ENCODE data around the gene RNASEH2B.

DNA sequence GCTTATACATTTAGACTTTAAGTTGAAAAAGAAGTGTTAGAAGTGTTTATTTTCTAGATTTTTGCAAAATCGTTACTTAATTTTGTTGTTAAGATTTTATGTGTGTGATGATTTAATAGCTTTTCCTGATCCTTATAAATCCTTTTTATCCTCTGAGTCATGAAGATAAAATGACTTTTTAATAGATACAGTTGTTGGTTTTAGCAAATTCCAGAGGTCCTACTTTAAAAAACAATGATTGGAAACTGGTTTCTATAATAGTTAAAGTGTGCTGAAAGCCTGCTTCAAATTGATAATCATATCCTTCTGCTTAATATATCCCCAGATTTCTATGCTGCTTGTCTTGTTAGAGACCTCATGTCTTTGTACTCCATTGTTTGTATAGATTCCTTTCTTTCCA, 39.0 kb downstream of the RNASEH2B start:
- TF ChIP-seq CTCF (IDR thresholded peaks at IDR 0.05; ENCODE audit: low read depth, low read length, poor library complexity, severe bottlenecking), result no peak
- TF ChIP-seq EZH2phosphoT487 (IDR thresholded peaks at IDR 0.05; ENCODE audit: borderline replicate concordance, low read length), result no peak
